Erythroblast (primary cell): ENCODE data around the gene MAEL.

Source experiments
- GATA1 ChIP-seq: IDR thresholded peaks from 2 replicates; pipeline ENCODE4 v1.6.1; 2011; ENCODE audit warnings: low read depth, mild to moderate bottlenecking, control low read depth, low read length, moderate library complexity
- POLR2A ChIP-seq: IDR thresholded peaks from 2 replicates; pipeline ENCODE4 v1.6.1; 2011; ENCODE audit warnings: mild to moderate bottlenecking, low read length

DNA sequence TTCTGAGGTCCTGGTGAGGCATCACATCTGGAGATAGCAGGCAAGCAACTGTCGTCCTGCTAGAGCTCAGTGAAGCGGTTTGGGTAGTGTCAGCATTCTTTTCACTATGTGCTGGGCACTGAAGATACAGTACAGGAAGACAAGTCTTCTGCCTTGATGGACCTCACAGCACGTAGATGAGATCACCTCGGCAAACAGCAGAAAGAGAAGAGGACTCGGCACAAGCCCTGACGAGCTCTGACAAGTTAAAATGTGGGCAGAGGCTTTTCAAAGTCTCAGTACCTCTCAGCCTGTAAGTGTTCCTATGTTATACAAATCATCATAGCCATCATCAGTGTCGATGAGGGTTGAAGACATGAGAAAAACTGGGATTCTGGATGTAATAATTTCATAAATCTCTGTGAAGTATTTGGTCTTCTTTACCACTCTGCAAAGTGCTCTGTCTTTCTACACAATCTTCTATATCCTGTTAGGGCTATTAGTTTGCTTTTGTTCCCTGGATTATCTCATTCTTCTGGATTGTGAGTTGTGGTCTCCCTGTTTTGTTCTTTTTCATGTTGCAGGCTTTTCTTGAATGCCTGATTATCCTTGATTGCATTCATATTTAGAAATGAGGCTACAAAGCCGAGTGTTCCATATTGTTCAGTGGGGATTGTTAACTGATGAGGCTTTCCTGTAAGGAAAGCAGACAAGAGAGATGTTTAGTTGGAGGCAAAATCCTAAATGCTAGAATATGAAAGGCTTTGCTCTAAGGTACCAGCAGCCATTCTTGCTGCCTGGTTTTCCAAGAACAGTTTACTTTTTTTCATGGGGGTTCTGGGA, 24.2 kb downstream of the MAEL start:
- TF ChIP-seq POLR2A = no peak
- TF ChIP-seq GATA1 = no peak
